ENCODE measurements around the gene MMAB. TPM values are rescaled to one million over a fixed set of nuclear protein-coding genes. Genes with fewer than 3 reads are reported as not detected.
A peak's percentile ranks its signal among the peaks of the same experiment; 100 is the strongest.

MMAB gene
- total RNA-seq, 4 donors from 2014 or later, result 4.4 to 18.7 (median 11.9) TPM

GRCh38 chr12:109559601-109560000, 13.7 kb downstream of the MMAB start:
- H3K36me3 ChIP-seq, result peaks cover 0 to 8% (median 0%) of the 10 kb centered on the region in 4 donors
- intact Hi-C loops (cut with DNase I; ENCODE audit: low total_unique reads), result no loop called here
- H3K9me3 ChIP-seq, result no peaks in the 10 kb centered on the region
- H3K27me3 ChIP-seq, result peaks cover 1% of the 10 kb centered on the region
- H3K4me3 ChIP-seq, result no peak overlapping the region
- H3K4me1 ChIP-seq, result peaks cover 0 to 11% (median 2%) of the 10 kb centered on the region in 4 donors
- WGBS, 2 donors (ENCODE audit: low coverage in 1 of 2), result 93% methylated on average over 7 of the region's 10 CpGs; no CpG with 5 or more reads in 1 of the 2 donors
- H3K27ac ChIP-seq, result no peak overlapping the region
- TF ChIP-seq POLR2A (IDR thresholded peaks at IDR 0.05), result no peak
- no peak for TF ChIP-seq POLR2AphosphoS5 (IDR thresholded peaks at IDR 0.05)
- TF ChIP-seq CTCF (IDR thresholded peaks at IDR 0.05), result no peak
- TF ChIP-seq EP300 (IDR thresholded peaks at IDR 0.05; ENCODE audit: low read depth), result no peak
- DNase-seq, result no peak
- in situ Hi-C loops (cut with MboI; ENCODE audit: low pct_ligation_motif_present in 1 of 4, low pct_unique_long_range_greater_than_20kb in 1 of 4, low sequenced_read_pairs in 3 of 4), result no loop called here

- peaks cover 0 to 4% (median 0%) of the 10 kb centered on the region in 4 donors for H3K36me3 ChIP-seq
- H3K4me3 ChIP-seq, result no peak overlapping the region
- intact Hi-C loops (cut with DNase I; ENCODE audit: low total_unique reads), result no loop called here
- peaks cover 0 to 11% (median 2%) of the 10 kb centered on the region in 4 donors for H3K4me1 ChIP-seq
- 100% methylated on average over 6 of the region's 6 CpGs; no CpG with 5 or more reads in 1 of the 2 donors for WGBS, 2 donors (ENCODE audit: low coverage in 1 of 2)
- no peak for TF ChIP-seq POLR2AphosphoS5 (IDR thresholded peaks at IDR 0.05)
- no peak for TF ChIP-seq CTCF (IDR thresholded peaks at IDR 0.05)
- no peak for TF ChIP-seq EP300 (IDR thresholded peaks at IDR 0.05; ENCODE audit: low read depth)
- no peak for TF ChIP-seq POLR2A (IDR thresholded peaks at IDR 0.05)
- no peak for DNase-seq
- in situ Hi-C loops (cut with MboI; ENCODE audit: low pct_ligation_motif_present in 1 of 4, low pct_unique_long_range_greater_than_20kb in 1 of 4, low sequenced_read_pairs in 3 of 4), result no loop called here
- peak overlapping the region in 3 of 4 donors; percentile 57 to 70 (median 57) for H3K27ac ChIP-seq
- no peaks in the 10 kb centered on the region for H3K9me3 ChIP-seq
- H3K27me3 ChIP-seq, result peaks cover 6% of the 10 kb centered on the region
Measured at GRCh38 chr12:109559200-109559505, 14.2 kb downstream of the MMAB start.

GRCh38 chr12:109558374-109559199, 14.7 kb downstream of the MMAB start:
- H3K27ac ChIP-seq, result peak overlapping the region in 3 of 4 donors; percentile 57 to 70 (median 57)

More at GRCh38 chr12:109558374-109559199, 14.7 kb downstream of the MMAB start:
- intact Hi-C loops (cut with DNase I; ENCODE audit: low total_unique reads), result no loop called here
- in situ Hi-C loops (cut with MboI; ENCODE audit: low pct_ligation_motif_present in 1 of 4, low pct_unique_long_range_greater_than_20kb in 1 of 4, low sequenced_read_pairs in 3 of 4), result no loop called here
- H3K36me3 ChIP-seq, result no peaks in the 10 kb centered on the region
- peak; percentile 58 for DNase-seq
- 73% methylated on average over 25 of the region's 25 CpGs; no CpG with 5 or more reads in 1 of the 2 donors for WGBS, 2 donors (ENCODE audit: low coverage in 1 of 2)
- H3K27me3 ChIP-seq, result peaks cover 12% of the 10 kb centered on the region
- peaks cover 0 to 11% (median 2%) of the 10 kb centered on the region in 4 donors for H3K4me1 ChIP-seq
- H3K9me3 ChIP-seq, result no peaks in the 10 kb centered on the region
- no peak overlapping the region for H3K4me3 ChIP-seq
- TF ChIP-seq POLR2A (IDR thresholded peaks at IDR 0.05), result no peak
- no peak for TF ChIP-seq EP300 (IDR thresholded peaks at IDR 0.05; ENCODE audit: low read depth)
- TF ChIP-seq CTCF (IDR thresholded peaks at IDR 0.05), result no peak
- no peak for TF ChIP-seq POLR2AphosphoS5 (IDR thresholded peaks at IDR 0.05)

Data from transverse colon (tissue), 4 donors.